NCI-H69 (cell line): Measurements from ENCODE around the gene CGB1.

Source experiments
- DNase-seq: peaks from one replicate; lab custom pipeline; 2025; lab: John Stamatoyannopoulos, UW

CGB1 gene

DNA sequence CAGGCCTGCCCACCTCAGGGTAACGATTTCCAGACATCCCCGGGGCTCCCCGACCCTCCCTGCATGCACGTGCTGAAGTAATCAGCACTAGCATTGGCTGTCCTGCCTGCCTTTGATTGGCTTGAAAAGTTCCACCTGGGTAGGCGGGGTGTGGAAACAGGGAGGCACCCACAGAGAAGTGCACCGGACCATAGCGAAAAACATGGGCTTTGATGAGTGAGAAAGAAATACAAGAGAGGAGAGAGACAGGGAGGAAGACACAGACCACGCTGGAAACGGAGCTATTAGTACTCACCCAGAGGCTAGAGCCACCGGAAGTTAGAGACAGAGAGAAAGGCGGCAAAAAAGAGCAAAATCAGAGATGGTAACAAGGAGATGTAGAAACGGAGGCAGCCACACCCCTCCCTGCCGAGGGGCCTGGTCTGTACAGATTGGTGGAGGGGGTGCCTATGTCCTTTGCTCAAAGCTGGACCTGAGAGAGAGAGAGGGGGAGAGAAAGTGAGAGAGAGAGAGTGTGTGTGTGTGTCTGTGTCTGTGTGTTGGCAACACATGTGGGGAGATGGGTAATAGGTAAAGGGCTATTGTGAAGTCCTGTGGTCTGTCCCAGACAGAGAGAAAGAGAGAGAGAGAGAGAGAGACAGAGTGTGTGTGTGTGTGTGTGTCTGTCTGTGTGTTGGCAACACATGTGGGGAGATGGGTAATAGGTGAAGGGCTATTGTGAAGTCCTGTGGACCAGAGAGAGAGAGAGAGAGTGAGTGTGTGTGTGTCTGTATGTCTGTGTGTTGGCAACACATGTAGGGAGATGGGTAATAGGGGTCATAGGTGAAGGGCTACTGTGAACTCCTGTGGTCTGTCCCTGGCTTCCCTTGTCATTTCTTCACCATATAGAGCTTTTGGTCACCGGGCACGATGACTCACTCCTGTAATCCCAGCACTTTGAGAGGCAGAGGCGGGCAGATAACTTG lies 15.5 kb downstream of the CGB1 start:
- peak; percentile 68 for DNase-seq

DNA sequence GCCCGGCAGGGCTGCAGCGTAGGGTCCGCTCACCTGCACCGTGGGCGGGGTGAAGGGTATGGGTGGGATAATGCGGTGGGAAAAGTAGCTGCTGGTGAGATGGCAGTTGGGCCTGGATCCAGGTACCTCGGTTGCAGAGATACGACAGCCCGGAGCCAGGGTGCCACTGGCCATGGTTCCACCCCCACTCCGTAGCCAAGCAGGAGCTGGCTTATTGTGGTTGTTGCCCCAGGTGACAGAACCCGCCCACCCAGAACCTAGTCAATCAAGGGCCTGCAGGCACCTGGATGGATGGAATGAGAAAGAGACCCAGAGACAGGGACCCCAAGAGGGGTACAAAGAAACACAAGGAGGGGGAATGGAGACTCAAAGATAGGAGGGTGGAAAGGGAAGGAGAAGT lies 16.4 kb downstream of the CGB1 start:
- DNase-seq, result peak; percentile 51

DNA sequence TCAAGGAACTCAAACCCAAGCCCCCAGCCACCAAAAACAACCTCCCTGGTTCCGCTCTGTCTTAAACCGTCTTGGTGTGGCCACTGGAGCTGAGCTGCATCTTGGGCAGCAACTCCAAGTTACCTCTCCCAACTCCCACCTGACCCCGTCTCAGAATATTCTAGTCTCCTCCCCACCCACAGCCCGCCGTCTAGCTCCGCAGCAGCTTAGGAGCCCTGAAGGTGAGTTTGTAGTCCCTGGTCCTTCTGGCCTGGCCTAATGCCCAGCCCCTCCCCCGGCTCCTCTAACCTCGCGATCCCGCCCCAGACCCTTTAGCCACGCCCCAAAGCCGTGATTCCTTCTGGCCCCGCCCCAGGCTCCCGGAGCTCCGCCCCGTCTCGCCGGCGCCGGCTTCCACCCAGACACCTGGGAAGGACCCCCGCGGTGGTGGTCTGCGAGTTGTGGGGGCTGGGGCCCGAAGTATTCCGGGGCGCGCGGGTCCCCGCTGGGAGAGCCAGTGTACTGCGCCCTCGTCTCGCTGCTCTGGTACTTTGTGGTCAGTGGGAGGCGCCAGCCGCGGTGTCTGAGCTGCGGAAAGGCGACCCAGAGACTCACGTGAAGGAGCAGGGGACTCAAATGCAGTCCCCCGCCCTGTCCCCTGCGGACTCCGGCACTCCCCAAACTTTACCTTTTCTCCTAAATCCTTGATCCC lies 17.3 kb downstream of the CGB1 start:
- peak; percentile 85 for DNase-seq

DNA sequence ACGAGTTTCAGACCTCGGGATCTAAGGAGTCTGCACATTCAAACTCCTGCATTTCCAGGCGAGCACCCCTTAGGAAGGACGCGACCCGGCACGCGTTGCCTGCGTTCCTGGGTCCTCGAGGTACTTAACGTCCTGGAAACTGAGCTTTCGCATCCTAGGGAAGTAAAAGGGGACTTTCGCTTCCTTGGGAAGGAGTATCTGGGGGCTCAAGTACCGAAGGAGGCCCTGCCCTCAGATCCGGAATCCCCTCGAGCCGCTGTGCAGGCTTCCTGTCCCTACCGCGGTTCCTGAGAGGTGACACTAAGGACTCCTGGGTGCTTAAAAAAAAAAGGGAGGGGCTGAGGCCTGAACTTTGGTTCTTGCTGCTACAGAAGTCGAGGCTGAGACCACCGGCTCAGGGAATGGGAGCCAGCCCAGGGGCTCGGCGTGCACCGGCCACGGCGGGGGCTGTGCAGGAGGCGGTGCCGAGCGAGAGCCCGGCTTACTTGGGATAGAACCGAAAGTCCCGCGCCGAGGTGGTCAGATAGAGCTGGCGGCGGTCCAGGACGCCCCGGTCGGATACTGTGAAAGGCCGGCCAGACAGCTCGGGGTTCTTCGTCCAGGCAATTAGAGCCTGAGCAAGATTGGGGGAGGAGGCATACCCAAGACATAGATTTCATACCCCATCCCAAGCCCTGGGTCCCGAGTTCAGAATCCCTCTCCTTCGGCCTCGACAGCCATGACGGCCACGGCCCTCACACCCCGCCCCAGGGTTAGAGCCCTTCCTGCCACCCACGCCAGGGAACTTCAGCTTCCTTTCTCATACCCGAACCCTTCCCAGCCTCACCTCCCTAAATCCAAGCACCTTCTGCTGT lies 18.1 kb downstream of the CGB1 start:
- peak; percentile 28 for DNase-seq

DNA sequence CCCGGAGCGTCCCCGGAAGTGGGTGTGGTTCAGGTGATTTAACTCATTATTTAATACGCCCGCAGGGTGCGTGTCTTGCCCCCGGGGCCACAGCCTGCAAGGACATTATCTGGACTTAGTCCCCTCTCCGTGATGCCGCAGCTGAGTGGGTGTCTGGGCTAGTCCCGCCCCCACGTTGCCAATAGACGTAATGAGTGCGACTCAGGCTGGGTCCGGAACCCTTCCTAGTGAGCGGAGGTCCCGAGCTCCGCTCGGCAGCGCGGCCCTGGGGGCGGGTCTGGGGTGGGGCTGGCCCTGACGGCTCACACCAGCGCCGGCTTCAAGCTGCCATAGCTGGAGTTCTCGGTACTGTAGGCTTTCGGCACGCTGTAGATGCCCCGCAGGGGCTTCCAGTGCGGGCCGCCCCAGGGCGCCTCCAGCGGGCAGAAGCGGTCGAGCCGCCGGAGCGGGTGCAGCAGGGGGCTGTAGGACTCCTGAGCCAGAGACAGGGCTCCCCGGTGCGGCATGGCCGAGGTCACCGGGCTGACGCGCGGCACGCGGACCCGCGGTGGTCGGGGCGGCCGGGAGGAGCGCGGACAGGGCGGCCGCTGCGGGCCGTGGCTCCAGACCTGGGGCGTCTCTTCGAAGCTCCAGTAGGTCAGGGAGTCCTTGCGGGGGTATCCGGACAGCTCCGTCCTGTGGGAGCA lies 18.9 kb downstream of the CGB1 start:
- DNase-seq, result peak; percentile 82

DNA sequence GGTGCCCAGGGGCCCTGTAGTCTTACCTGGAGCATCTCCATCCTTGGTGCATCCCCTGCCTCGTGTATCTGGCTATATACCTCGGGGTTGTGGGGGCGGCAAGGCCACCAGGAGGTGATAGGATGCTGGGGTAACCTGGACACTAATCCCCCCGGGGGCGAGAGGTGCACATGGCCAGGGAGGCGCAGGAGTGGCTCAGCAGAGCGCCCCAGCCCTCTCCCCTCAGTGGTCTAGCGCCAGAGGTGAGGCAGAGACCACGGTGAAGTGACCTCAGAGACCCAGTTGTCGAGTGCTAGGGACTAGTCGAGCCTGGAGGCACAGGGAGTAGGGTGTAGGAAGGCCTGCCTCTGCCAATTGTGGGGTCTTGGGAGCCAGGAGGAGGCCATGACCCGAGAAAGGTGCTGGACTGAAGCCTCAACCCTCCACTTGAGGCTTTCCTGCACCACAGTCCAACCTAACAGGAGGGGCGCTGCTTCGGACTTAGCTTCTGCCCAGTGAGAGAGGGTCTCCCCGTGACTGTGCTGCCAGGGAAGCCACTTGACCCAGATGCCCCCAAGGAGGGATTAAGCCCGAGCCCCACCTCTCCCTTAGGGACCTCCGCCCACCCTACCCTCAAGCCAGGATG lies 19.5 kb downstream of the CGB1 start, which contains the start of gene LHB:
TSS of gene LHB (minus strand) at position 51 of the 625 bp plus-strand sequence. CDS start at position 41, 10 bp downstream.
- no peak for DNase-seq

DNA sequence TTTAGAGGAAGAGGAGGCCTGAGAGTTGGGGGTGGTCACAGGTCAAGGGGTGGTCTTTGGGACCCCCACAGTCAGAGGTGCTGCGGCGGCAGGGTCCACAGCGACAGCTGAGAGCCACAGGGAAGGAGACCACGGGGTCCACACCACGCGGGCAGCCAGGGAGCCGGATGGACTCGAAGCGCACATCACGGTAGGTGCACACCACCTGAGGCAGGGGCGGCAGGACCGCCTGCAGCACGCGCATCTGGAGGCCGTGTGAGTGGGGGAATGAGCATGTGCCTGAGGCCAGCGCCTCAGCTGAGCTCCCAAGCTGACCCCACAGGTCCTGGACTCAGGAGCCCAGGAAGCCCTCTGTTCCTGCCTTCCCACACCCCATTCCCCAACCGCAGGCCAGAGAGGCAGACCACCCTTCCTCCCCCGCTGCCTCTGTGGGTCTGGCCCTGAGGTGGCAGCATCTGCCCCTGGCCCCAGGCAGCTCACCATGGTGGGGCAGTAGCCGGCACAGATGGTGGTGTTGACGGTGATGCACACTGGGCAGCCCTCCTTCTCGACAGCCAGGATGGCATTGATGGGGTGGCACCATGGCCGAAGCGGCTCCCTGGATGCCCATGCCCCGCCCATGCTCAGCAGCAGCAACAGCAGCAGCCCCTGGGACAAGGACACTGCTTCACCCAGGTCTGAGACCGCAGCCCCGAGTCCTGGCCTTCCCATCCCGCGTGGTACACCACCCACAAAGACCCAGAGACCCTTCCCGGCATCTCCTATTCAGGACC lies 20.4 kb downstream of the CGB1 start:
- DNase-seq, result no peak

DNA sequence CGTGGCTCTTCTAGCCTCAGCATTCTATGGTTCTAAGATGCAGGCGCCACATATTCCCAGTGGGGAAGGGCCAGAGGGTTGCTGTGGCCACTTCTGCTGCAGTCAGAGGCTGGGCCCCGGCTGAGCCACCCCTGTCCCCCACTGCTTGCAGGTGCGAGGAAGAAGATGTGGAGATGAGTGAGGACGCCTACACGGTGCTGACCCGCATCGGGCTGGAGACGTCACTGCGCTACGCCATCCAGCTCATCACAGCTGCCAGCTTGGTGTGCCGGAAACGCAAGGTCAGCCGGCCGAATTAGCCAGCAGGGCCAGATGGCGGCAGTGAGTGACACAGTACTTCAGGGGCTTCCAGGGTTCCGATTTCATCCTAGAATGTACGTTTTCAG lies 21.8 kb downstream of the CGB1 start:
- no peak for DNase-seq

DNA sequence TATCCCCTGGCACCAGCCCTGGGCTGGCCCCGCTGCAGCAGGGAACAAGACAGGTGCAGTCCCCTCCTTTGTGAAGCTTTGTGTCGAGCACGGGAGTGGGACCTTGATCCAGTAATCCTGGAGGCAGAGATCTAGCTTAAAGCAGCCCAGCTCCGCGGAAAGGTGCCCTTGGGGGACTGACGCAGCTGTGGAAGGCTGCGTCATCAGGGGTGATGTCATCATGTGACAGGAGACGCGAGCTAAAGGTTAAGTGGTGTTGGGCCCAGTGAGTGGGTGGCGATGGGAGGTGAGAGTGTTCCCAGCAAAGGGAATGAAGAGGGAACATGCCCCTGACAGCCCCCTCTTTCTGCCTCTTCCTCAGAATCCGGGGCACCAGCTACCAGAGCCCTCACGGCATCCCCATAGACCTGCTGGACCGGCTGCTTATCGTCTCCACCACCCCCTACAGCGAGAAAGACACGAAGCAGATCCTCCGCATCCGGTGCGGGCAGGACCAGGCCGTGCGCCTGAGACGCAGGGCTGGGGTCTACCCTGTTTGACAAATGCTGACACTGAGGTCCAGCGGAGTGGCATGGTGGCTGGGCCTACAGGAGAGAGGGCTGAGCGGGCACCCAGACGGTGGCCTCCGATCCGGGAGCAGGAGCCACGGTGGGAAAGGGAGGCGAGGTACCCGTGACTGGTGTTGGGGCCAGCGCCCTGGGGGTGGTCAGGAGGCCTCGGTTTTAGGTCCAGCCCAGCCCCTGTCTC lies 22.4 kb downstream of the CGB1 start:
- no peak for DNase-seq

DNA sequence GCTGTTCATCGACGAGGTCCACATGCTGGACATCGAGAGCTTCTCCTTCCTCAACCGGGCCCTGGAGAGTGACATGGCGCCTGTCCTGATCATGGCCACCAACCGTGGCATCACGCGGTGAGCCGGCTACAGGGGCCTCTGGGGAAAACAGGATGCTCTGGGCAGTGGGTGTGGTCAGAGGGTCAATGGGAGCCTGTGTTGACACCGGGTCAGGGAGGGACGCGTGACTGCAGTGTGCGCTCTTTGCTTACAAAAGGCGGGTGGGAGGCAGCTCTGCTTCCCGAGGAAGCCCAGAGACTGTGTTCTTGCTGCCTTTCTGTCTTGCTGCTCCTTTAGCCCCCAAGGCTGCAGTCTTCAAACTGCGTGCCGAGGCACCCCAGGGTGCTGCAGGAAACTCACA lies 25.5 kb downstream of the CGB1 start:
- no peak for DNase-seq

DNA sequence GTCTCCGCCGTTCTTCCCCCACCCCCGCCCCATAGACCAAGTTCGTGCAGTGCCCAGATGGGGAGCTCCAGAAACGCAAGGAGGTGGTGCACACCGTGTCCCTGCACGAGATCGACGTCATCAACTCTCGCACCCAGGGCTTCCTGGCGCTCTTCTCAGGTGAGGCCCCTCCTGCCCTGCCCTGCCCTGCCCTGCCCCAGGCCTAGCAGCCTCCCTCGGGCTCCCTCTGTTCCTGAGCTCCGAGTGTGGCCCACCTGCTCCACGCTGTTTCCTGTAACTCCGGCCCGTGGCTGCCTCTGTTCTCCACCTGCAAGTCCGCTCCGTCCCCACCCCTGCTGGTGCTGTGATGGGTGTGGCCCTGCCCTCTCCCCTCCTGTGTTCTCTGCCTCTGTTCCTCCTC lies 26.2 kb downstream of the CGB1 start:
- DNase-seq, result no peak

DNA sequence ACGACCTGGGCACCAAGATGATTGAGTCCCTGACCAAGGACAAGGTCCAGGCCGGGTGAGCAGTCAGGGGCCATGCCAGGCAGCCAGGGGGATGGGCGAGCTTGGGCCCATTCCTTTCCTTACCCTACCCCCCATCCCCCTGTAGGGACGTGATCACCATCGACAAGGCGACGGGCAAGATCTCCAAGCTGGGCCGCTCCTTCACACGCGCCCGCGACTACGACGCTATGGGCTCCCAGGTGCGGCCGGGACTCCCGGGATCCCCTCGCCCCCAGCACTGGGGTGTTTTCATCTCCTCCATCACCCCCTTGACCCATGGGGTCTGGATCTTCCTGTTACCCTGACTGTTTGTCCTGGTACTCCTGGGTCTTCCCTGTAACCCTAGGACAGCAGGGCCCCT lies 26.9 kb downstream of the CGB1 start:
- no peak for DNase-seq

DNA sequence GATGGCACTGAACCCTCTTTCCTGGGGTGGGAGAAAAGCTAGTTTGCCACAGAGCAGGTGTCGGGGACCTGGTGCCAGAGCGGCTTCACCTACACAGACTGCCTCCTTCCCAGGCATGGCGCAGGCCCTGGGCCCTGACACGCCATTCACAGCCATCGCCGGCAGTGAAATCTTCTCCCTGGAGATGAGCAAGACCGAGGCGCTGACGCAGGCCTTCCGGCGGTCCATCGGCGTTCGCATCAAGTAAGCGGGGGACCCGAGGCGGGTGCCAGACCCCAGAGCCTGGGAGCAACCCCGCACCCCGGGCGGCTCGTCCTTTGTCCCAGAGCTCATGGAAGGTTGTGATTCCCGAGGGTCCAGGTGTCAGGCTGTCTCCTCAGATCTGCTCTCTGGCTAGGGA lies 29.8 kb downstream of the CGB1 start:
- DNase-seq, result no peak

DNA sequence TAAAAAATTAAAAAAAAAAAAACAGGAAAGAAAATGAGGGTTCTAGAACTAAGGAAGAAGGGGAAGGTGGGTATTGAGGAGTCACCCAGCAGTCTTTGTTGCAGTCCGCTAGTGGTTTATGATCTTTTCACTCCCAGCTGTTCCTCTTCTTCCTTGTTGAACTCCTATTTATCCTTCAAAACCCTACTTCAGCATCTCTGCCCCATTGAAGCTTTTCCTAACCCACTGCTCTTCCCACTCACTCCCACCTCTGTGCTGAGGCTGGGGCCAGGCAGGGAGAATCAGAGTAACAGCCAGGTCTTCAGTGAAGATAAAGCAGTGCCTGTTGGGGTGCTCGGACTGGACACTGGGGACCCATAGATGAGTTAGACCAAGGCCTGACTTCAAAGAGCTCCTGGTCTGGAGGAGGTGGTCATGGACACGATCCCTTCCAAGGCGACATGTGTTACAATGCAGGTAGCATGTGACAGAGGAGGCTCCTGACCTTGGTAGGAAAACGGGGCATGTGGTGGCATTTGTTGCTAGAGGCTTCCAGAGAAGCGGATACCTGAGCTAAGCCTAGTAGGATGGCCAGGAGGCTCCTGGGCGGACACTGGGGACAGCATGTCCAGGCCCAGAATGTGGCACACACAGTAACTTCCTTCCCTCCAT lies 31.6 kb downstream of the CGB1 start:
- no peak for DNase-seq

DNA sequence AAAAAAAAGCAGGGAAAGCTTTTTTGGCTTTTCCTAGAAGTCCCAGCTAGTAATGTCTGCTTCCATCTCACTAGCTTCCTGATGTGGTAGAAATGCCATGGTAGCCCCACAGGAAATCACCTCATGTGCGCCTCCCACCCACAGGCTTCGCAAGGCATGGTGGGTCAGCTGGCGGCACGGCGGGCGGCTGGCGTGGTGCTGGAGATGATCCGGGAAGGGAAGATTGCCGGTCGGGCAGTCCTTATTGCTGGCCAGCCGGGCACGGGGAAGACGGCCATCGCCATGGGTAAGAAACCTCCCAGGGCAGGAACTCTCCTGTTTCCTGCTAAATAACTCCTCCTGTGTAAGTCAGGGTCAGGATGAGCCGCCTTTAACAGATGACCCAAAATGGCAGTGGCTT lies 32.6 kb downstream of the CGB1 start:
- DNase-seq, result no peak

DNA sequence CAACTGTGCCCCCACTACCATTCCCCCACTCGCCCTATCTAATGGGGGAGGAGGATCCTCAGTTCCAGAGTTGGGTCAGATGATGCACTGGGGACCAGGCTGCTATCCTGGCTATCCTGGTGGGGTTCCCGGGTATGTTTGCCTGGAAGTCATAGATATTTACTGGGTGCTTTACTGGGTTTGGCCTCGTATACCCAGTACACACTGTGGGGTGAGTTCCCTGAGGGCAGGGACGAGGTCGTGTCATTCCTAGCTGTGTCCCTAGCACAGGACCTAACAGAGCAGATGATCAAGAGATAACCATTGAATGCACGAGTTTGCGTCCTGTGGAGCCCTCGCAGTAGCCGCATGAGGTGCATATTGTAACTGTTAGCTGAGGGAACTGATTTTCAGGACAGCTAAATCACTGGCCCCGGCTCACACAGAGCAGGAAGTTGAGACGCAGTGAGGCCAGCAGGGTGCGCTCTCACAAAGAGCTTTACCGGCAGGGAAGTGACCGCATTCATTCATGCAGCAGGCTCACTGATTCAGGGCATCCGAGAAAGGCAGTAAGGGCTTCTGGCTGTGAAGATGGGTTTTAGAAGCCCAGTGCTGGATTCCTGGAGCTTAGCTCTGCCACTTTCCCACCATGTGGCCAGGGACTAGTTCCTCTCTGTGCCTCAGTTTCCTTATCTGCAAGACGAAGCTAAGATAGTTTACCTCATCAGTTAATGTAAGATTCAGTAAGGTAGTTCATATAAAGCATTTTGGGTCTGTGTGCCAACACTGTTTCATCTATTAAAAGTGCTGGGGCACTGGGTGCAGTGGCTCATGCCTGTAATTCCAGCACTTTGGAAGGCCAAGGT lies 37.0 kb downstream of the CGB1 start:
- DNase-seq, result peak; percentile 53

DNA sequence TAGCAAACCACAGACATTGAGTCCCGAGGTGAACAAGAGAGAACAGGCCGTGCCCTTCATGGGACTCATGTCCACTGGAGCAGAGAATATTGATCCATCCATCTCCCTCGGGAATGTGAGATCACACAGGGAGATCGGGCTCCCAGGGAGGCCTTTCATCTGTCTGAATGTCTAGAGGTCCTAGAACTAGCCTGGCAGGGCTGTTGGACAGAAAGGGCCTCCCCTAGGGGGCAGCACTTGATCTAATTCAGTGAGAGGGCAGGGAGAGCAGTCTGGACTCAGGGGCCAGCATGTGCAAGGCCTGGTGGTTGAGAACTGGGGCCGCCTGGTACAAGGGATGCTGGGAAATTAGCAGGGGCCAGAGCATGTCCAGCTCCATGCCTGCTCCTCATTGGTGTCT lies 38.7 kb downstream of the CGB1 start:
- peak; percentile 76 for DNase-seq

DNA sequence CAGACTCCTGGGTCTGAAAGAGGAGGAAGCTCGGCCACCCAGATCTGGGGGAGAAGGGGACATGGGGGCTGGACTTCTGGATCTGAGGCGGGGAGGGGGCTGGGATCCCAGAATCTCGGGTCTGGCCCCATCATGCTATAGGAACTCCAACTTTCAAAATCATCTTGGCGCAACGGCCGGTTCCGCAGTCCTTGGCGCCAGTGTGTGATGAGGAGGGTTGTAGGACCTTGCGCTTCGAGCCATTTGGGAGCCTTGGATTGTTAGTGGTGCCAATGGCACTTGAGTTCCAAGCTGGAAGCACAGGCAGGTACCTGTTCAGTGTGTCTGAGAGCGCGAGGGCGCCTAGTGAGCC lies 42.7 kb downstream of the CGB1 start:
- peak; percentile 43 for DNase-seq
